Measurements from ENCODE around the gene LTBP4.
"Not testable (repeated sequence)": the region's sequence is repeated elsewhere in the genome, so short reads cannot be mapped to it uniquely, and the experiment has no call there.

The LTBP4 gene

DNA sequence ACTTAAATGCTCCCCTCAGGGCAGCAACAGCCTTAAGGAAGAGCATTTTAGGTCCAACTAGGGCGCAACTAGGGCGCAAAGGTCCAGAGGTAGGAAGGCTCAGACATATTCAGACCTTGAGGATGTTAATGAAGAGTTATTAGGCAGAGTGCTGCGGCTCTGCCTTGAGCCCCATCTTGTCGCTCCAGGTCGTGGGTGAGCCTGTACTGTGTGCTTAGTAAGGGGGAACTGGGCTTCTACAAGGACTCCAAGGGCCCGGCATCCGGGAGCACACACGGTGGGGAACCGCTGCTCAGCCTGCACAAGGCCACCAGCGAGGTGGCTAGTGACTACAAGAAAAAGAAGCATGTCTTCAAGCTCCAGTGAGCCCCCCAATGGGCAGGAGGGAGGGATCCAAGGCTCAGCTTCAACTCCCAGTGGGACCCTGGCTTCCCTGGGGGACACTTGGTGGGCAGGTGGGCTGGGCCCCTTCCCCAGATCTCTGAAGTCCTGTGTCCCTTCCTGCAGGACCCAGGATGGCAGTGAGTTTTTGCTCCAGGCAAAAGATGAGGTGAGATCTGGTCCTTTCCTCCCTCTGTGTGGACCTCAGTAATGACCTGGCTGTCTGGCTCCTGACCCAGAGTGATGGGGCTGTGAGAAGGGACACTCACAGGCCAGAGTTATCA is 29.2 kb upstream of the LTBP4 start:
- no peak for DNase-seq

DNA sequence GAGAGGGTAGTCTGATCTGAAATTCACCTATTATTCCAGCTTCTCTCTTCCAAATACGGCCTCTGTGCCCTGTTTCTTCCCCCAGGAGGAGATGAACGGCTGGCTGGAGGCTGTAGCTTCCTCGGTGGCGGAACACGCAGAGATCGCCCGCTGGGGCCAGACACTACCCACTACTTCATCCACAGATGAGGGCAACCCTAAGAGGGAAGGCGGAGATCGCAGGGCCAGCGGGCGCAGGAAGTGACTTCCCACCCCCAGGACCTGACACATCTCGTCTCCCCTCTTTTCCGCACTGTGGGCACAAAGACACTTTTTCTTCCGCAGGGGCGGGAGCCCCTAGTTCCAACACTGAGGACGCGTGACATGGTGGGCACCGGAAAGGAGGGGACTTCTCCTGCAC is 25.8 kb upstream of the LTBP4 start:
- no peak for DNase-seq

DNA sequence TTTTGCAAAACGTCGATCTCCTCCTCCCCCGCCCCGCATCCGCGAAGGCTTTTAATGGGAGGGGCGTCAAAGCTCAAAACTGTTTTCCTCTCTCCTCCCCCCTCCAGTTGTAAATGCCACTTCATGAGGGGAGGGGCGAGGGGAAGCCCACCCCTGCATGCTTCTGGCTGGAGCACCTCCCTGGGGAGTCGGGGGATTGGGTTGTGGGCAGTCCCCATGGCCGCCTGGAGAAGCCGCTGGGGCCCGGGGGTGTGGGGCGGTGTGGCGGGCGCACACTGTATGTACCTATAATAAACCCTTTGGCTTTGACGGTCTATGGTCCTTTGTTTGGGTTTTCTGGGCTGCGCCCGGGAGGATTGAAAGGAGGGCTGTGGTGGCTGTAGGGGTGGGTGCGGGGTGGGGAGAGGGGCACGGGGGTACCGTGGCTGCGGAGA is 25.0 kb upstream of the LTBP4 start:
- no peak for DNase-seq

DNA sequence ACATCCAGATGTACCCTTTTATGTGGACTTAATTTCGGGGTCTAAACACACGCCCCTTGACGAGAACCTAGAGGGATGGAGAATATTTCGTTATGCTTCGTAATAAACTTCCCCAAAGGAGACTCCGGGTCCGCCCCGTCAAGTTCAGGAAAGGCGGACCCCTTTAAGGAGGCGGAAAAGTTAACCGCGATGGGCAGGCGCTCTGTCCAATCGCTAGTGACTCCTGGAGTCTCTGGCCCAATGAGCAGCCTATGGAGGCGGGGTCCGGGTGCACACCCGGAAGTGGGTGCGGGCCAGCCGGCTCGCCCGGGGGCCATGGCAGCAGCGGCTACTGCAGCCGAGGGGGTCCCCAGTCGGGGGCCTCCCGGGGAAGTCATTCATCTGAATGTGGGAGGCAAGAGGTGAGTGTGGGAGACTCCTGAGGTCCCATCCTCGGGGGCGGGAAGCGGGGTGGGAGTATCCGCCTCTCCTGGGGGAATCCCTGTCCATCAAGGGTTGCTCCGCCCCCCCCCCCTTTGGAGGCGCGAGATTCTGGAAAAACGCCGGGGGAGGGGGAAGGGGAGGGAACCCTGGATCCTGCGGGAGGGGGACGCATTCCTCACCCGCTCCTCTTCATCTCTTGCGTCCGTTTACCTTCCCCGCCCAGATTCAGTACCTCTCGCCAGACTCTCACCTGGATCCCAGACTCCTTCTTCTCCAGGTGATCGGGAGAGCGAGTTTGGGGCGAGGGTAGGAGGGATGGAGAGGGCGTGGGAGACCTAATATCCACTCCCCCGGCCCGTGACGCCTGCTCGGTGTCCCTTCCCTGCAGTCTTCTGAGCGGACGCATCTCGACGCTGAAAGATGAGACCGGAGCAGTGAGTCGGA is 24.4 kb upstream of the LTBP4 start, which contains the start of gene SHKBP1:
TSS of gene SHKBP1 (plus strand) at position 289 of the 867 bp plus-strand sequence. CDS start at position 316, 27 bp downstream.
- peak in 55 of 56 donors; percentile 52 to 94 (median 86) for DNase-seq

DNA sequence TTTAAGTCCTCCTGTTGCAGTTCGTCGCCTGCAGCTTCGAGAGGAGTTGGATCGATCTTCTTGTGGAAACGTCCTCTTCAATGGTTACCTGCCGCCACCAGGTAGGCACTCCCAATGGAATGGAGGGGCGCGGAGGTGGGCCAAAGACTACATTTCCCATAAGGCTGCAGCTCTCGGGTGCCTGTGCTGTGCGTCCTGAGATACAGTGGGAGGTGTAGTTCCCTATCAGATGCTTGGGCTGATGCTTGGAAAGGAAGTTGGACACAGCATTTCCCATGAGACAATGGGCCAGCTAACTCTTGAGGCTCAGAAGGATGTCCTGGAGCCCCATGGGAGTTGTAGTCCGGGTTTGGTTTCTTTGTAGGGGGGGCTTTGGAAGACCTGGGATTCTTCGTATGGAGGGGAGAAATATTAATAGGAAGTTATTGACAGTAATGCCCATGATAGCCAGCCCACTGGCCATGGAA is 22.7 kb upstream of the LTBP4 start:
- DNase-seq: peak in 10 of 56 donors; percentile 6 to 41 (median 15)

DNA sequence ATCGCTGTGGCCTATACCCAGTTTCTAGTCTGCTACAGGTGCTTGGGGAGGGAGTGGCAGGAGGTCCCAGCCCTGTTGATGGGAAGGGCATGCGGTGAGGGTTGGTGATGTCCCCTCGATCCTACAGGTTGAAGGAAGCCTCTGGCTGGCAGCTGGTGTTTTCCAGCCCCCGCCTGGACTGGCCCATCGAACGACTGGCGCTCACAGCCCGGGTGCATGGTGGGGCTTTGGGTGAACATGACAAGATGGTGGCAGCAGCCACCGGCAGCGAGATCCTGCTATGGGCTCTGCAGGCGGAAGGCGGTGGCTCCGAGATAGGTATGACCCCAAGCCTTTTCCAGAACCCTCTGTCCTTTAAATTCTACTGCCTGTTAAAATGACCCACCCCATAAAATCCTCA is 20.6 kb upstream of the LTBP4 start:
- no peak for DNase-seq

DNA sequence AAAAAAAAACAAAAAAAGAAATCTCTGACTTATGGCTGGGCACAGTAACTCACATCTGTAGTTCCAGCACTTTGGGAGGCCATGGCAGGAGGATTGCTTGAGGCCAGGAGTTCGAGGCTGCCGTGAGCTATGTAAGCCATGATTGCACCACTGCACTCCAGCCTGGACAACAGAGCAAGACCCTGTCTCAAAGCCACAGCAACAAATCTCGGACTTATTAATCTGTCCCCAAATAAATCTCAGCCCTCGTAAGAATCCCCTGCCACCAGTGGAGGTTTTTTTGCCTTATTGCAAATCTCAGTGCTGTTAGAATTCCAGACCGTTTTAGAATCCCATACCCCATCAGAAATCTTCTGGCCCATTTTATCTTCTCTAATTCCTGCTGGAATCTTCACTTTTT is 19.6 kb upstream of the LTBP4 start:
- DNase-seq: no peak

DNA sequence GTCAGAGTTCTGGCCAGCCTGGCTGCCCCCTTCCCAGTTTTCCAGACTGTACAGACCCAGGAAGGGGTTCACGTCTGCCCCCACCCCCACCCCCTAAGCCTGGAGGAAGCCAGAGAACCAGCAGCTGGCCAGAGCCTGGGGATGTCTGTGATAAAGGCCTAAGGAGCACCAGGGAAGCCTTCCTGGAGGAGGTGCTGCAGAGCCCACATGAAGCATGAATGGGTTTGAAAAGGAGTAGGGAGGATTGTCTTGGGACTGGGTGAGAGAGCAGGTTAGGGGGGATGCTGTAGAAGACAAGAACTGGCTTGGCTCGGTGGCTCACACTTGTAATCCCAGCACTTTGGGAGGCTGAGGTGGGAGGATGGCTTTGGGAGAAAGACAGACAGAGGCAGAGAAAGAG is 18.7 kb upstream of the LTBP4 start:
- DNase-seq: no peak

DNA sequence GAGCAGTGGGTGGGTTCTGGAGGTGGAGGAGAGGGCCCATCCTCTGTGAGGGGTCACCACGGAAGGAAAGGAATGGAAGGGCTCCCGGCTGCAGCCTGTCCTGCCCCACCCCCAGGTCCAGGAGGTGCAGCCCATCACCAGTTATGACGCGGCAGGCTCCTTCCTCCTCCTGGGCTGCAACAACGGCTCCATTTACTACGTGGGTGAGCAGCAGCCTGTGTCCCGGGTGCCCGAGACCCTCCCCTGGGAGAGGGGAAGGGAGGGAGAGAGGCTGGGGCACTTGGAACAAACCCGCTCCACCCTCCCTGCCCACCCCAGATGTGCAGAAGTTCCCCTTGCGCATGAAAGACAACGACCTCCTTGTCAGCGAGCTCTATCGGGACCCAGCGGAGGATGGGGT is 17.9 kb upstream of the LTBP4 start:
- peak in 3 of 56 donors; percentile 10 to 19 (median 12) for DNase-seq

DNA sequence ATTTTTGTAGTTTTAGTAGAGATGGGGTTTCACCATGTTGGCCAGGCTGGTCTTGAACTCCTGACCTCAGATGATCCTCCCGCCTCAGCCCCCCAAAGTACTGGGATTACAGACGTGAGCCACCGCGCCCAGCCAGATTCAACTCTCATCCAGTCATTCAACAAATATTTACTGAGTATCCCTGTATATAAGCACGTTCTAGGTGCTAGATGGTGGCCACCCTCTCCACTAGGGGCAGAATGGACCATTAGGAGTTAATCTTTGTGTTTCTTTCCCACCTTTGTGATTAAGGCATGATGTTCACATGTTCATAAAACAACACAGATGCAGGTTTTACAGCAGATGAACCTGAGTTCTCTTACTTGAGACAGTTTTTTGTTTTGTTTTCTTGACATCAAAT is 17.2 kb upstream of the LTBP4 start:
- no peak for DNase-seq

DNA sequence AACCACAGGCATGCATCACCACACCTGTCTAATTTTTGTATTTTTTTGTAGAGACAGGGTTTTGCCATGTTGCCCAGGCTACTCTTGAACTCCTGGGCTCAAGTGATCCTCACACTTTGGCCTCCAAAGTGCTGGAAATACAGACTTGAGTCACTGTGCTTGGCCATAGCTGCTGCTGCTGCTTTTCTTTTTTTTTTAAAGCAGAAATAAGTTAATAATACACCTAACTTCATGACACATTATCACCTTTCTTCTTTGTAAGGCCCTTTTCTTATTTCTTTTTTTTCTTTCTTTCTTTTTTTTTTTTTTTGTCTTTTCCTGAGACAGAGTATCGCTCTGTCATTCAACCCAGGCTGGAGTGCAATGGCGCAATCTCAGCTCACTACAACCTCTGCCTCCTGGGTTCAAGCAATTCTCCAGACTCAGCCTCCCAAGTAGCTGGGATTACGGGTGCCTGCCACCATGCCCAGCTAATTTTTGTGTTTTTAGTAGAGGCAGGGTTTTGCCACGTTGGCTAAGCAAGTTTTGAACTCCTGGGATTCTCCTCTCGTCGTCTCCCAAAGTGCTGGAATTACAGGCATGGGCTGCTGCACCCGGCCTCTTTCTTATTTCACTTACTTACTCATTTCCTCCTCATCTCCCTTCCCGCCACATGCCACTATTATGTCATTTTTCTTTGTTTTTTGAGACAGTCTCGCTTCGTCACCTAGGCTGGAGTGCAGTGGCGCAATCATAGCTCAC is 15.8 kb upstream of the LTBP4 start:
- no peak for DNase-seq

DNA sequence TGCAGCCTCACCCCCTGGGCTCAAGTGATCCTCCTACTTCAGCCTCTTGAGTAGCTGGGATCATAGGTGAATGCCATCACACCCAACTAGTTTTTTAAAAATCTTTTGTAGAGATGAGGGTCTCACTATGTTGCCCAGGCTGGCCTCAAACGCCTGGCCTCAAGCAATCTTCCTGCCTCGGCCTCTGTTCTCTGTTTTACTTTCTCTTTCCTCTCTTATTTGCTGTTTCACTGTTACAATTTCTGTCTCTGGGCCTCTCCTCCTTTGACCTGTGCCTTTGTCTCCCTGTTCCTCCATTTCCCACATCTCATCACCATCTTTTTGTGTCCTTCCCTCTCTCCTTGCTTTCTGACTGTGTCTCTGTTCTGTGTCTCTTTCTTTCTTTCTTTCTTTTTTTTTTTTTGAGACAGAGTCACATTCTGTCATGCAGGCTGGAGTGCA is 15.2 kb upstream of the LTBP4 start:
- no peak for DNase-seq

DNA sequence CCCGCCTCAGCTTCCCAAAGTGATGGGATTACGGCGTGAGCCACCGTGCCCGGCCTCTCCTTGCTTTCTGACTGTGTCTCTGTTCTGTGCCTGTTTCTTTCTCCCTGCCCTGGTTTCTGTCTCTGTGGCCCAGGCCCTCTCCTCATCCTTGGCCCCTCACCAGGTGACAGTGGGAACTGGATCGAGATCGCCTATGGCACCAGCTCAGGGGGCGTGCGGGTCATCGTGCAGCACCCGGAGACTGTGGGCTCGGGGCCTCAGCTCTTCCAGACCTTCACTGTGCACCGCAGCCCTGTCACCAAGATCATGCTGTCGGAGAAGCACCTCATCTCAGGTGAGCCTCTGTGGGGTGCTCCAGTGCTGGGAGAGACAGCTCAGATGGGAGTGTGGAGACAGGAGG is 14.6 kb upstream of the LTBP4 start:
- DNase-seq: no peak

DNA sequence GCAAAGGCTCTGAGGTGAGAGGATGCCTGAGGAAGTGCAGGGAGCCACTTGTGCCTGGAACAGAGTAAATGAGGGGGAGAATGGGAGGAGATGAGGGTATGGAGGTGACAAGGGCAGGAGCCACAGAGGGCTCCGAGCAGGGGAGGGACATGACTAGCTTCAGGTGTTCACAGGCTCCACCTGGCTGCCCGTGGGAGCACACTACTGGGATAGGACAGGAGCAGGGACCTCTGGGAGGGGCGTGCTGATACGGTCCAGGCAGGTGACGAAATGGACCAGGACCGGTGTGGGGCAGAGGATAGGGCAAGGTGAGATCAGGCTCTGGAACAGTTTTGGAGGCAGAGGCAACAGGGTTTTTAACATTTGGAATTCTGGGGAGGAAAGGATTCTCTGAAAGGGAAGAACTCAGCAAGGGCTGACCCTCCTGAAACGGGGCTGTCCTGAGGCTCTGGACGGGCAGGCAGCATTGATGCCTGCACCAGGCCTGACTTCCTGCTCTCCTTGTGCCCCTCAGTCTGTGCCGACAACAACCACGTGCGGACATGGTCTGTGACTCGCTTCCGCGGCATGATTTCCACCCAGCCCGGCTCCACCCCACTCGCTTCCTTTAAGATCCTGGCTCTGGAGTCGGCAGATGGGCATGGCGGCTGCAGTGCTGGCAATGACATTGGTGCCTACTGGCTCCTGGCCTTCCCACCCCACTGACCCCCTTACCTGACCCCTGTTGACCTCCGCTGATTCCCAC is 12.9 kb upstream of the LTBP4 start:
- no peak for DNase-seq

DNA sequence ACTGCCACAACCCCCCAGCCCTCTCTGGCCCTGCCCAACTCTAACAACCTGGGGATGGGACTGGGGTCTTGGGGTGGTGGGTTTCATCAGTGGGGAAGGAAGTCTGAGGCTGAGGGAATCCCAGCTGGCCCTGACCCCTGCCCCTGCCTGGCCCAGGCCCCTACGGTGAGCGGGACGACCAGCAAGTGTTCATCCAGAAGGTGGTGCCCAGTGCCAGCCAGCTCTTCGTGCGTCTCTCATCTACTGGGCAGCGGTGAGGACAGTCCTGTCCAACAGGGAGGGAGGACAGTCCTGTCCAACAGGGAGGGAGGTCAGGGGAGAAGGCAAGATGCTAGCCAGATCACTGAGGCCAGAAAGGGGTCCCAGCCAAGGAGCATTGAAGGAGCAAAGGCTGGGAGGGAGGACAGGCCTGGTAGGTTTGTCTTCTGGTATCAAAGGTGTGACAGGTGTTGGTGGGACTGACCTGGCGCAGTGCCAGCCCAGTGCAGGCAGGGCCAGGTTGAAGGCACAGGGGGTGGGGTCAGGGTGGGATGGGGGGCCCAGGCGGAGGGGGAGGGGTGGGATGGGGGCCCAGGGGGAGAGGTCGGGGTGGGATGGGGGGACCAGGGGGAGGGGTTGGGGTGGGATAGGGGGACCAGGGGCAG is 12.1 kb upstream of the LTBP4 start:
- no peak for DNase-seq

DNA sequence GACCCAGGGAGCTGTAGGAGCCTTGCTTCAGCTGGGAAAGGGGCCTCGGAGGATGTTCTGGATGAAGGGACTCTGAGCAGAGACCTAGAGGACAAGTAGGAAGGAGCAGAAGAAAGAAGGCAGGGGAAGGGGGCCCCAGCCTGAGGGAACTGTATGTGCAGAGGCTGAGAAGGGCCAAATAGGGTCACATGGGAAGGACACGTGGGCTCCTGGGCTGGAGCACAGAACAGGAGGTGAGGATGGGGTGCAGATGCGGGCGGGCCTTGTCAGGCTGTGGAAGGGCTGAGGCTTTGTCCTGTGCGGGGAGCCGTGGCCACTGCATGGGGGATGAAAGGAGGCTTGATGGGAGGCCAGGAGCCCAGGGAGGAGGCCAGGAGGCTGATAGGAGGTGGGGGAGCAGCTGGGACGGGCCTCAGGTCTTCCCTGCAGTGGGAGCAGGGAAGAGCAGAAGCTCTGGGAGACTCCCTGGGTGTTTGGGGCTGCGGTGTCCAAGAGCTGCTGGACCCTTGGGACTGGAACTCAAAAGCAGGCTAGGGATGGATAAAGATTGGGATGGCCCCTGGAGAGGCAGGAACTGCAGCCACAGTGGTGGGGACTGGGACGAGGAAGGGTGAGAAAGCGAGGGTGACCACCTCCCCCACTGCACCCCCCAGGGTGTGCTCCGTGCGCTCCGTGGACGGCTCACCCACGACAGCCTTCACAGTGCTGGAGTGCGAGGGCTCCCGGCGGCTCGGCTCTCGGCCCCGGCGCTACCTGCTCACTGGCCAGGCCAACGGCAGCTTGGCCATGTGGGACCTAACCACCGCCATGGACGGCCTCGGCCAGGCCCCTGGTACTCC is 11.4 kb upstream of the LTBP4 start:
- no peak for DNase-seq

DNA sequence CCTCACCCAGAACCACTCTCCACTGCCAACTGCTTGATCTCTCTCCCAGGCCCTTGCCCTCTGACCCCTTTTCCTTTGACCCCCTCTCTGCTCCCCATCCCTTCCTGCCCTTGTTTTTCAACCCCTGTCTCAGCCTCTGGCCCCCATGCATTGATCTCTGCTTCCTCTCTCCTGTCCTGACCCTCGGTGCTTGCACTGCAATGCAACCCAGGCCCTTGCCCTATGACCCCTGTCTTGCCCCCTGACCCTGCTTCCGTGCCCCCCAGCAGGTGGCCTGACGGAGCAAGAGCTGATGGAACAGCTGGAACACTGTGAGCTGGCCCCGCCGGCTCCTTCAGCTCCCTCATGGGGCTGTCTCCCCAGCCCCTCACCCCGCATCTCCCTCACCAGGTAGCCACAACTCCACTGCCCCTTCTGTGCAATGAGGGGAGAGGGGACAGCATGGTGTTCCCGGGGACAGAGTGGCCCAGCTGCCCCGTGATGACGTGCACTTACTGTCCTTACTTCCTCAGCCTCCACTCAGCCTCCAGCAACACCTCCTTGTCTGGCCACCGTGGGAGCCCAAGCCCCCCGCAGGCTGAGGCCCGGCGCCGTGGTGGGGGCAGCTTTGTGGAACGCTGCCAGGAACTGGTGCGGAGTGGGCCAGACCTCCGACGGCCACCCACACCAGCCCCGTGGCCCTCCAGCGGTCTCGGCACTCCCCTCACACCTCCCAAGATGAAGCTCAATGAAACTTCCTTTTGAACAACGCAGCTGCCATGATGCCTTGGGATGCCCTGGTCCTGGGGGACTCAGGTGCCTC is 10.5 kb upstream of the LTBP4 start:
- DNase-seq: no peak

DNA sequence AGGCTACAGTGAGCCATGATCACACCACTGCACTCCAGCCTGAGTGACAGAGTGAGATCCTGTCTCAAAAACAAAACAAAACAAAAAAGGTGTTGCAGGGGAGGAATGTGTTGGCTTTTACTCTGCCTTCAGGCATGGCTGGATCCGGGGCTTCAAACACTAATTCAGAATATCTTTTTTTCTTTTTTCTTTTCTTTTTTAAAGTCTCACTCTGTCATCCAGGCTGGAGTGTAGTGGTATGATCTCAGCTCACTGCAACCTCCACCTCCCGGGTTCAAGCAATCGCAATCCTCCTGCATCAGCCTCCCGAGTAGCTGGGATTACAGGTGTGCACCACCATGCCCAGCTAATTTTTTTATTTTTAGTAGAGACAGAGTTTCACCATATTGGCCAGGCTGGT is 9.4 kb upstream of the LTBP4 start:
- not testable (repeated sequence) for DNase-seq

DNA sequence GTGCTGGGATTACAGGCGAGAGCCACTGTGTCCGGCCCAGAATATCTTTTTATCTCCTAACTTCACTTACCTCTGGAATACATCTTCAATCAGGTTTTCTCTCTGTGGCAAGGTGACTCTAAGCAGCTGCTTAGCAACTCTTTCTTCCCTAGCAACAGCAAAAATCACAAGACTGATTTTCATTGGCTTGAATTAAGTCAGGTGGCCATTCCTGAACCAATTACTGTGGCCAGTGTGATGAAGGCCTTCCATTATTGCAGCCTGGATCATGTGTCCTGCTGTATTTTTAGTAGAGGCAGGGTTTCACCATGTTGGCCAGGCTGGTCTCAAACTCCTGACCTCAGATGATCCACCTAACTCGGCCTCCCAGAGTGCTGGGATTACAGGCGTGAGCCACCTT is 9.0 kb upstream of the LTBP4 start:
- DNase-seq: peak in 16 of 56 donors; percentile 8 to 60 (median 26)
